Kidney (tissue), 14 donors: ENCODE results near the gene COP1. TPM values are rescaled to one million over a fixed set of nuclear protein-coding genes. Genes with fewer than 3 reads are reported as not detected.
"Not testable (repeated sequence)": the region's sequence is repeated elsewhere in the genome, so short reads cannot be mapped to it uniquely, and the experiment has no call there.

Experiments used
- DNase-seq, 5 donors: peaks; one replicate each; pipeline ENCODE4 v3.0.0-alpha.2; 2013 to 2020
- FAIRE-seq: peaks from 2 replicates; lab custom pipeline; 2012; peaks lifted over from hg19 to GRCh38; lab: Jason Lieb, UNC
- H3K27ac ChIP-seq, 2 donors: one replicate each; pipeline ENCODE4 v1.7.0; 2013; ENCODE audit warnings: low read depth in 2 of 2, low read length in 2 of 2, inconsistent platforms in 1 of 2
- H3K27me3 ChIP-seq: one replicate; pipeline ENCODE4 v1.7.1; 2013; ENCODE audit warnings: low read length, inconsistent platforms; ENCODE audit not compliant: control insufficient read depth, insufficient read depth
- H3K36me3 ChIP-seq, 3 donors: one replicate each; pipeline versions ENCODE4 v1.7.0 to v1.7.1; 2013; ENCODE audit warnings: low read length in 3 of 3, control low read depth in 1 of 3, inconsistent platforms in 1 of 3; ENCODE audit not compliant: insufficient read depth in 3 of 3, control insufficient read depth in 2 of 3
- H3K4me1 ChIP-seq, 3 donors: one replicate each; pipeline versions ENCODE4 v1.7.0 to v1.7.1; 2013; ENCODE audit warnings: low read length in 3 of 3, inconsistent platforms in 1 of 3, low read depth in 1 of 3; ENCODE audit not compliant: control insufficient read depth in 2 of 3, insufficient read depth in 2 of 3
- H3K4me3 ChIP-seq, 3 donors: one replicate each; pipeline versions ENCODE4 v1.7.0 to v1.8.1; 2013; ENCODE audit warnings: low read length in 3 of 3, control low read depth in 1 of 3, inconsistent platforms in 1 of 3
- H3K9ac ChIP-seq, 3 donors: one replicate each; pipeline versions ENCODE4 v1.7.0 to v1.7.1; 2013; ENCODE audit warnings: low read length in 3 of 3, control low read depth in 1 of 3, inconsistent platforms in 1 of 3
- H3K9me3 ChIP-seq, 3 donors: one replicate each; pipeline versions ENCODE4 v1.7.0 to v1.7.1; 2013; ENCODE audit warnings: low read length in 3 of 3, control low read depth in 1 of 3, inconsistent platforms in 1 of 3; ENCODE audit not compliant: control insufficient read depth in 2 of 3, insufficient read depth in 1 of 3
- intact Hi-C: fragments of 100-400 bp; cut with DNase I; formaldehyde crosslinking; loops from one replicate; pipeline ENCODE4 v1.11.1; 2022
- polyA plus RNA-seq: library from polyadenylated mRNA; stranded (reverse); fragments of 350-450 nt; fragmentation: Illumina TruSeq; extraction: RNeasy Lipid Tissue Mini Kit (QIAGEN cat#74804); gene quantifications from one replicate; pipeline ENCODE4 v1.2.3, GENCODE V29; 2014; ENCODE audit warnings: low read depth, low replicate concordance; ENCODE audit not compliant: insufficient read depth
- total RNA-seq: library from RNA; stranded (reverse); fragmentation: NEBNext Ultra II Directional; extraction: Animal tissue kit (Norgen Biotek cat#: 25700); gene quantifications from one replicate; pipeline ENCODE4 v1.2.1, GENCODE V29; 2021
- TF ChIP-seq, protein P1 (sequence below): IDR thresholded peaks from 3 replicates; pipeline ENCODE4 v1.5.1; 2012; ENCODE audit warnings: mild to moderate bottlenecking, moderate library complexity, borderline replicate concordance; ENCODE audit not compliant: insufficient read depth; ENCODE audit errors: extremely low read depth
- donor health status: control.
- donor health status: control.
- donor health status: control.
- donor health status: control.
- donor health status: control.
- donor health status: DM: yes; HTN: yes; CAD: no.
- donor health status: Normal renal cell carcinoma (clear cell type).

COP1 gene
- total and polyA plus RNA-seq, 2 donors from 2014 or later: 38.3 to 40.2 TPM

DNA sequence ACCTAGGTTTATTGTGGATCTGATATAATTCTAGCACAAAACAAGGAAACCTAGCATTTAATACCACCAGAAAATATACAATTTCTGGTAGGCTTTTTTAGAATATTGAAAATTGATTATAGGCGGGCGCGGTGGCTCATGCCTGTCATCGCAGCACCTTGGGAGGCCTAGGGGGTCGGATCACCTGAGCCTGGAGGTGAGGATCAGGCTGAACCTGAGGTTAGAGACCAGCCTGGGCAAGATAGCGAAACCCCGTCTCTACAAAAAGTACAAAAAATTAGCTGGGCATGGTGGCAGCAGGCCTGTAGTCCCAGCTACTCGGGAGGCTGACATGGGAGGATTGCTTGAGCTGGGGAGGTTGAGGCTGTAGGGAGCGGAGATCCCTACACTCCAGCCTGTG is 948 bp upstream of the COP1 start:
- DNase-seq (peak in 1 of 5 donors; percentile 48), FAIRE-seq (no peak)
- TF ChIP-seq, protein P1, sequence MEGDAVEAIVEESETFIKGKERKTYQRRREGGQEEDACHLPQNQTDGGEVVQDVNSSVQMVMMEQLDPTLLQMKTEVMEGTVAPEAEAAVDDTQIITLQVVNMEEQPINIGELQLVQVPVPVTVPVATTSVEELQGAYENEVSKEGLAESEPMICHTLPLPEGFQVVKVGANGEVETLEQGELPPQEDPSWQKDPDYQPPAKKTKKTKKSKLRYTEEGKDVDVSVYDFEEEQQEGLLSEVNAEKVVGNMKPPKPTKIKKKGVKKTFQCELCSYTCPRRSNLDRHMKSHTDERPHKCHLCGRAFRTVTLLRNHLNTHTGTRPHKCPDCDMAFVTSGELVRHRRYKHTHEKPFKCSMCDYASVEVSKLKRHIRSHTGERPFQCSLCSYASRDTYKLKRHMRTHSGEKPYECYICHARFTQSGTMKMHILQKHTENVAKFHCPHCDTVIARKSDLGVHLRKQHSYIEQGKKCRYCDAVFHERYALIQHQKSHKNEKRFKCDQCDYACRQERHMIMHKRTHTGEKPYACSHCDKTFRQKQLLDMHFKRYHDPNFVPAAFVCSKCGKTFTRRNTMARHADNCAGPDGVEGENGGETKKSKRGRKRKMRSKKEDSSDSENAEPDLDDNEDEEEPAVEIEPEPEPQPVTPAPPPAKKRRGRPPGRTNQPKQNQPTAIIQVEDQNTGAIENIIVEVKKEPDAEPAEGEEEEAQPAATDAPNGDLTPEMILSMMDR: no peak
- Histone ChIP-seq H3K9ac (peak overlapping the region; percentile 59 to 72 (median 71)), H3K9me3 (no peaks in the 10 kb centered on the region), H3K36me3 (no peaks in the 10 kb centered on the region), H3K4me3 (peak overlapping the region; percentile 88 to 99 (median 90)), H3K4me1 (peaks cover 4 to 18% (median 15%) of the 10 kb centered on the region in 3 donors), H3K27me3 (no peaks in the 10 kb centered on the region), H3K27ac (peak overlapping the region in 1 of 2 donors; percentile 92)
- intact Hi-C loops: no loop called here

DNA sequence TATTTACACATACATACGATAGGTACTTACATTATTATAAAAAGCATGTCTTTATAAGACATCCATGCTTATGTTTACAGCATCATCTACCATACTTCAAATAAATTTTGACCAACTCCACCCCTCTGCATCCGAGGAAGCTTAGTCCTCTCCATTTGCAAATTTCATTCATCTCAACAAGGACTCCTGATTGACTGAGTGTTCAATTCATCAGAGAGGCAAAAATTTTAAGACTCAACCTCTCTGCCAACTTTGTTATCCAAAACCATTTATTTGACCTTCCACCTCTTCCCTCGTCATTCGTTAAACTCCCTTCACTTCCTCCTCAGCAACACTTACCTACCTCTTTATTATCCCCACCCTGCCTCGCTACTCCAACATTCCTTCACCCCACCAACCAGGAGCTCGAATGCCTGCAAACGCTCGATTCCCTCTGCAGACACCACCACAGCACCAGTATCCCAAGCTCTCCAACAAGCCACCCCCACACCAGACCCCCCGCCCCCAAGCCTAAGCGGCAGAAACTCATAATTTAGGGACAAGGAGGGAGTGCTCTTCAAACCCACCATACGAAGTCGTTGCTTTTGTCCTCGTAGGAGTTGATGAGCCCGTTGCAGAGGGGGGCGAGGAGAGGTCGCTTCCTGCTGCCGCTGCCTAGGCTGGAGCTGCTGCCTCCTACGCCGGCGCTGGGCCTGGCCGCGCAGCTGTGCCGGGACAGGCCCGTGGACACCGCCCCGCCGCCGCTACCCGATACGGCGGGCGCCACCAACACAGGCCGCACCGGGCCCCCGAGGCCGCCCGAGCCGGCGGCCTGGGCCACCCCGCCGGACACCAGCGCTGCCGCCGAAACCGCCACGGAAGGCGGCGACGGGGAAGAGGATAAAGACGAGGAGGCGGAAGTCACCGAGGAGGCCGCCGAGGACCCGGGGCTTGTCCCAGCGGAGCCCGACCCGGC is 803 bp downstream of the COP1 start:
- intact Hi-C loops: no loop called here
- TF ChIP-seq, protein P1: no peak
- Histone ChIP-seq H3K27me3 (no peaks in the 10 kb centered on the region), H3K4me3 (peak overlapping the region; percentile 88 to 91 (median 90)), H3K36me3 (no peaks in the 10 kb centered on the region), H3K9me3 (no peaks in the 10 kb centered on the region), H3K27ac (peak overlapping the region; percentile 92 to 93), H3K9ac (peak overlapping the region; percentile 45 to 91 (median 76)), H3K4me1 (peaks cover 4 to 18% (median 15%) of the 10 kb centered on the region in 3 donors)
- FAIRE-seq (no peak), DNase-seq (peak in 4 of 5 donors; percentile 64 to 79 (median 76))

- Histone ChIP-seq H3K36me3 (no peaks in the 10 kb centered on the region), H3K4me1 (peaks cover 4 to 18% (median 15%) of the 10 kb centered on the region in 3 donors), H3K27ac (no peak overlapping the region), H3K9me3 (no peaks in the 10 kb centered on the region), H3K9ac (peak overlapping the region; percentile 45 to 91 (median 76)), H3K27me3 (no peaks in the 10 kb centered on the region), H3K4me3 (peak overlapping the region; percentile 66 to 91 (median 88))
- TF ChIP-seq, protein P1: no peak
- DNase-seq (peak in 1 of 5 donors; percentile 14), FAIRE-seq (no peak)
- intact Hi-C loops: no loop called here
Observed at GRCh38 chr1:176205332-176205914, 1.7 kb downstream of the COP1 start.

DNA sequence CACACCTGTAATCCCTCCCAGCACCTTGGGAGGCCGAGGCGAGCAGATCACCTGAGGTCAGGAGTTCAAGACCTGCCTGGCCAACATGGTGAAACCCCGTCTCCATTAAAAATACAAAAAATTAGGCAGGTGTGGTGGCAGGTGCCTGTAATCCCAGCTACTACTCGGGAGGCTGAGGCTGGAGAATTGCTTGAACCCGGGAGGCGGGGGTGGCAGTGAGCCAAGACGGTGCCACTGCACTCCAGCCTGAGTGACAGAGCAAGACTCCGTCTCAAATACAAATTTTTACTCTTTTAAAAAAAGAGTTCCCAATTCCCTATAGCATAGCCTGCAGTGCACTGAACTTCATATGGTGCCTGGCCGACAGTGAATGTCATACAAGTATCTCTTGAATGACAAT is 2.4 kb downstream of the COP1 start:
- H3K9me3 ChIP-seq, H3K36me3 ChIP-seq, DNase-seq, H3K27me3 ChIP-seq, FAIRE-seq, H3K9ac ChIP-seq, H3K27ac ChIP-seq, intact Hi-C loops: not testable (repeated sequence)
- Histone ChIP-seq H3K4me1 (peaks cover 4 to 18% (median 15%) of the 10 kb centered on the region in 3 donors), H3K4me3 (peak overlapping the region in 1 of 3 donors; percentile 88)
